ENCODE measurements around the gene EVA1C.

GRCh38 chr21:32519945-32520874, 107.7 kb downstream of the EVA1C start:
- TF ChIP-seq, protein P1, sequence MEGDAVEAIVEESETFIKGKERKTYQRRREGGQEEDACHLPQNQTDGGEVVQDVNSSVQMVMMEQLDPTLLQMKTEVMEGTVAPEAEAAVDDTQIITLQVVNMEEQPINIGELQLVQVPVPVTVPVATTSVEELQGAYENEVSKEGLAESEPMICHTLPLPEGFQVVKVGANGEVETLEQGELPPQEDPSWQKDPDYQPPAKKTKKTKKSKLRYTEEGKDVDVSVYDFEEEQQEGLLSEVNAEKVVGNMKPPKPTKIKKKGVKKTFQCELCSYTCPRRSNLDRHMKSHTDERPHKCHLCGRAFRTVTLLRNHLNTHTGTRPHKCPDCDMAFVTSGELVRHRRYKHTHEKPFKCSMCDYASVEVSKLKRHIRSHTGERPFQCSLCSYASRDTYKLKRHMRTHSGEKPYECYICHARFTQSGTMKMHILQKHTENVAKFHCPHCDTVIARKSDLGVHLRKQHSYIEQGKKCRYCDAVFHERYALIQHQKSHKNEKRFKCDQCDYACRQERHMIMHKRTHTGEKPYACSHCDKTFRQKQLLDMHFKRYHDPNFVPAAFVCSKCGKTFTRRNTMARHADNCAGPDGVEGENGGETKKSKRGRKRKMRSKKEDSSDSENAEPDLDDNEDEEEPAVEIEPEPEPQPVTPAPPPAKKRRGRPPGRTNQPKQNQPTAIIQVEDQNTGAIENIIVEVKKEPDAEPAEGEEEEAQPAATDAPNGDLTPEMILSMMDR (IDR thresholded peaks at IDR 0.05; ENCODE audit: low read depth, low read length): no peak
- TF ChIP-seq EZH2phosphoT487 (IDR thresholded peaks at IDR 0.05; ENCODE audit: low read depth): no peak

Data from OCI-LY3 (cell line).